ENCODE results near the gene CELF2.

The CELF2 gene

DNA sequence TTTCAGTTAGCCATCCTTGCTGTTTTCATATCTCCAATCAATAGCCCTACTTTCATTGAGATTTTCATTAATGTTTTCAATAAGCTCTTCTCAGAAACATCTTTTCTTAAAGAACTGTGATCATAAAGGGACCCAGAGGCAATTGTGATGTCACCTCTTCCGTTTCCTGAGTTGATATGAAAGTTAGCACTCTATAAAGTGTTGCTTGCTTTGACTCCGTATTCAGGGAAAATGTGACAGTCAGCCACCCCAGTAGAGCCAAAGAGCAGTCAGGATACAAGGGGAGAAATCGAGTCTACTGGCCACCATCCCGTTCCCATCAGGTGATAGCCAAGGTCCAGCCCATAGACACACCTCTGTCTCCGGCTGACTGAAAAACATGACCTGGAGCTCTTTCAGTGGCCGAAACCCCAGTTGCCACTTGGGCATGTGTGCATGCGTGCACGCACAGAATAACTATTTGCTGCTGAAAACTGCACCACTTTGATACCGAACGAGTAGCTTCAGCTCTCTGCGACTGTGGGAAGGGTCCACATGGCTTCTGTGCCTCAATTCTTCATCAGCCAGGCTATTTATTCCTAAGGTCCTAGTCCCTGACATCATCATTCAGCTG lies 302.4 kb downstream of the CELF2 start:
- no peaks in the 10 kb centered on the region for H4K20me1 ChIP-seq (ENCODE audit: control insufficient read depth, insufficient read depth, low read depth, low read length)
- TF ChIP-seq, protein P1, sequence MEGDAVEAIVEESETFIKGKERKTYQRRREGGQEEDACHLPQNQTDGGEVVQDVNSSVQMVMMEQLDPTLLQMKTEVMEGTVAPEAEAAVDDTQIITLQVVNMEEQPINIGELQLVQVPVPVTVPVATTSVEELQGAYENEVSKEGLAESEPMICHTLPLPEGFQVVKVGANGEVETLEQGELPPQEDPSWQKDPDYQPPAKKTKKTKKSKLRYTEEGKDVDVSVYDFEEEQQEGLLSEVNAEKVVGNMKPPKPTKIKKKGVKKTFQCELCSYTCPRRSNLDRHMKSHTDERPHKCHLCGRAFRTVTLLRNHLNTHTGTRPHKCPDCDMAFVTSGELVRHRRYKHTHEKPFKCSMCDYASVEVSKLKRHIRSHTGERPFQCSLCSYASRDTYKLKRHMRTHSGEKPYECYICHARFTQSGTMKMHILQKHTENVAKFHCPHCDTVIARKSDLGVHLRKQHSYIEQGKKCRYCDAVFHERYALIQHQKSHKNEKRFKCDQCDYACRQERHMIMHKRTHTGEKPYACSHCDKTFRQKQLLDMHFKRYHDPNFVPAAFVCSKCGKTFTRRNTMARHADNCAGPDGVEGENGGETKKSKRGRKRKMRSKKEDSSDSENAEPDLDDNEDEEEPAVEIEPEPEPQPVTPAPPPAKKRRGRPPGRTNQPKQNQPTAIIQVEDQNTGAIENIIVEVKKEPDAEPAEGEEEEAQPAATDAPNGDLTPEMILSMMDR (IDR thresholded peaks at IDR 0.05; ENCODE audit: low read depth, low read length, poor library complexity, severe bottlenecking) = no peak
- no peak for TF ChIP-seq EZH2phosphoT487 (IDR thresholded peaks at IDR 0.05; ENCODE audit: borderline replicate concordance, low read length)
- no peaks in the 10 kb centered on the region for H3F3A ChIP-seq (ENCODE audit: control insufficient read depth, insufficient read depth)
- no peak overlapping the region for H3K4me2 ChIP-seq (ENCODE audit: low read length)
- H3K4me1 ChIP-seq (ENCODE audit: control insufficient read depth, low read length) = no peaks in the 10 kb centered on the region
- peaks cover 6% of the 10 kb centered on the region; the same call in 1 of the 2 replicates for H3K27me3 ChIP-seq (ENCODE audit: control insufficient read depth, low read length)
- no peak overlapping the region for H3K27ac ChIP-seq (ENCODE audit: low read depth, low read length)
- no peaks in the 10 kb centered on the region for H3K9me2 ChIP-seq (replicated peaks; ENCODE audit: control insufficient read depth, low read length)
- no peaks in the 10 kb centered on the region for H3K9me3 ChIP-seq (ENCODE audit: control insufficient read depth, insufficient read depth, low read length)
- H3K79me2 ChIP-seq (ENCODE audit: control insufficient read depth, low read length) = no peaks in the 10 kb centered on the region
- no peaks in the 10 kb centered on the region for H3K36me3 ChIP-seq (ENCODE audit: control insufficient read depth, low read length)
- no peak overlapping the region for H3K4me3 ChIP-seq (ENCODE audit: low read length)

GRCh38 chr10:11320809-11321520 lies 303.3 kb downstream of the CELF2 start:
- Histone ChIP-seq H3K27ac (ENCODE audit: low read depth, low read length) (no peak overlapping the region), H4K20me1 (ENCODE audit: control insufficient read depth, insufficient read depth, low read depth, low read length) (no peaks in the 10 kb centered on the region), H3K4me1 (ENCODE audit: control insufficient read depth, low read length) (no peaks in the 10 kb centered on the region), H3K4me3 (ENCODE audit: low read length) (no peak overlapping the region), H3F3A (ENCODE audit: control insufficient read depth, insufficient read depth) (no peaks in the 10 kb centered on the region), H3K79me2 (ENCODE audit: control insufficient read depth, low read length) (no peaks in the 10 kb centered on the region), H3K4me2 (ENCODE audit: low read length) (no peak overlapping the region), H3K27me3 (ENCODE audit: control insufficient read depth, low read length) (peaks cover 6% of the 10 kb centered on the region; the same call in 1 of the 2 replicates), H3K9me3 (ENCODE audit: control insufficient read depth, insufficient read depth, low read length) (no peaks in the 10 kb centered on the region), H3K9me2 (replicated peaks; ENCODE audit: control insufficient read depth, low read length) (no peaks in the 10 kb centered on the region), H3K36me3 (ENCODE audit: control insufficient read depth, low read length) (no peaks in the 10 kb centered on the region)
- TF ChIP-seq EZH2phosphoT487 (IDR thresholded peaks at IDR 0.05; ENCODE audit: borderline replicate concordance, low read length) = no peak
- TF ChIP-seq, protein P1 (IDR thresholded peaks at IDR 0.05; ENCODE audit: low read depth, low read length, poor library complexity, severe bottlenecking) = no peak

GRCh38 chr10:11322698-11323097 lies 305.0 kb downstream of the CELF2 start:
- no peak overlapping the region for H3K4me3 ChIP-seq (ENCODE audit: low read length)
- no peaks in the 10 kb centered on the region for H3K9me3 ChIP-seq (ENCODE audit: control insufficient read depth, insufficient read depth, low read length)
- TF ChIP-seq, protein P1 (IDR thresholded peaks at IDR 0.05; ENCODE audit: low read depth, low read length, poor library complexity, severe bottlenecking) = no peak
- no peak for TF ChIP-seq EZH2phosphoT487 (IDR thresholded peaks at IDR 0.05; ENCODE audit: borderline replicate concordance, low read length)
- H3F3A ChIP-seq (ENCODE audit: control insufficient read depth, insufficient read depth) = no peaks in the 10 kb centered on the region
- H3K79me2 ChIP-seq (ENCODE audit: control insufficient read depth, low read length) = no peaks in the 10 kb centered on the region
- H3K36me3 ChIP-seq (ENCODE audit: control insufficient read depth, low read length) = no peaks in the 10 kb centered on the region
- H3K4me1 ChIP-seq (ENCODE audit: control insufficient read depth, low read length) = no peaks in the 10 kb centered on the region
- H3K4me2 ChIP-seq (ENCODE audit: low read length) = no peak overlapping the region
- H3K27me3 ChIP-seq (ENCODE audit: control insufficient read depth, low read length) = peaks cover 7% of the 10 kb centered on the region; the same call in 1 of the 2 replicates
- H3K27ac ChIP-seq (ENCODE audit: low read depth, low read length) = no peak overlapping the region
- no peaks in the 10 kb centered on the region for H4K20me1 ChIP-seq (ENCODE audit: control insufficient read depth, insufficient read depth, low read depth, low read length)
- H3K9me2 ChIP-seq (replicated peaks; ENCODE audit: control insufficient read depth, low read length) = no peaks in the 10 kb centered on the region

Measured in DOHH2 (cell line).